HUES64 (cell line): Measurements from ENCODE around the gene ASPSCR1.

Source experiments
- H3K27ac ChIP-seq: 2 replicates; pipeline ENCODE4 v1.7.0; 2013; ENCODE audit warnings: low read depth, low read length, inconsistent platforms
- H3K27me3 ChIP-seq: 2 replicates; pipeline ENCODE4 v1.6.1; 2013; ENCODE audit warnings: mild to moderate bottlenecking, low read length; ENCODE audit not compliant: insufficient read depth
- H3K36me3 ChIP-seq: 2 replicates; pipeline ENCODE4 v1.6.1; 2013; ENCODE audit warnings: mild to moderate bottlenecking, low read length; ENCODE audit not compliant: insufficient read depth
- H3K4me1 ChIP-seq: 2 replicates; pipeline ENCODE4 v1.6.1; 2013; ENCODE audit warnings: mild to moderate bottlenecking, low read length, moderate library complexity; ENCODE audit not compliant: insufficient read depth
- H3K4me3 ChIP-seq: 2 replicates; pipeline ENCODE4 v1.5.1; 2013; ENCODE audit warnings: mild to moderate bottlenecking, low read length, moderate library complexity
- H3K9ac ChIP-seq: 2 replicates; pipeline ENCODE4 v1.6.1; 2013; ENCODE audit warnings: mild to moderate bottlenecking, low read depth, low read length
- H3K9me3 ChIP-seq: 2 replicates; pipeline ENCODE4 v1.6.1; 2013; ENCODE audit warnings: low read depth, low read length; ENCODE audit not compliant: insufficient read depth
- WGBS: fragments of 150-250, 120-280 bp; methylation state at CpG from one replicate; pipeline ENCODE4 v1.1.7; 2013; ENCODE audit warnings: missing lambda C conversion rate; 5-methylcytosine and 5-hydroxymethylcytosine counted together

Gene ASPSCR1

GRCh38 chr17:81992306-81993102, 15.1 kb downstream of the ASPSCR1 start:
- Histone ChIP-seq H3K36me3 (0 out of 2 replicates have a peak, but pooled peaks cover 5% of the 10 kb centered on the region), H3K9ac (peak overlapping the region; percentile 41), H3K4me3 (no peak overlapping the region), H3K9me3 (no peaks in the 10 kb centered on the region), H3K27ac (peak overlapping the region; percentile 70), H3K27me3 (no peaks in the 10 kb centered on the region), H3K4me1 (peaks cover 30% of the 10 kb centered on the region; the same call in 1 of the 2 replicates)
- 61% methylated on average over 31 of the region's 31 CpGs for WGBS

DNA sequence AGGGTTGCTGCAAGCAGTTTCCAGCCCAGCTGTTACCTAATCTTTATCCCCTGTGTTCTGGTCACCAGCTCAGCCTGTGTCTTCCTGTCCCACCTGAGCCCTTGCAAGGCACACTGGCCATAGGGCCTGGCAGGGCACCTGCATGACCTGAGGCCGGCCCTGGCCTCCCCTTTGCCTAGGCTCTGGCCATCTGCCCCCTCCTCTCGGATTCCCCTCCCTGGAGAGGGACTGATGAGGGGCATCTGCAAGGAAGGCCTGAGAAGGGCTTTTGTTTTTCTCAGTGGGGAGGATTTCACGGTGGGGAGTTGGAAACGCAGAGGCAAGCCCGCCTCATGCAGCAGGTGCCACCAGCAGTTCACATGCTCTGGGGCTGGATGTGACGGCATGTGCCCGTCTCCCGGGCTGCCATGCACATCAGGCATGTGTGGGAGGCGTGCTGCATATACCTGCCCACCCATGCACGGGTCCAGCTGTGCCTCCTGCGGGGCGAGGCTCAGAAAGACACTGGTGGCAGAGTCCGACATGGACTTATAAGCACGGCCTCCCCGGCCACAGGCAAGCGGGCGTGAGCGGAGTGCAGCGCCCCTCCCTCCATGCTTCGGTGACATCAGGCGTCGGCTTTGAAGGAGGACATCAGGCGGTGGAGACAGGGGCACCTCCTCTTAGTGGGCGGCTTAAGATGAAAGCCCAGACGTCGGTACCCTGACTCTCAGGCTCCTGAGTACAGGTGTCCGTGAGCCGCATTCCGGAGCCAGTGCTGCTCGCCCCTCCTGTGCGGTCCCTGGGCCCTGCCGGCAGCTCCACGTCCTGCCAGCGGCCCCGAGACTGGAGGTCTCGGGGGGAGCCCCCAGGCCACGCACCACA, 16.5 kb downstream of the ASPSCR1 start:
- no peak overlapping the region for H3K27ac ChIP-seq
- H3K36me3 ChIP-seq, result 0 out of 2 replicates have a peak, but pooled peaks cover 5% of the 10 kb centered on the region
- H3K9ac ChIP-seq, result no peak overlapping the region; the same call in 1 of the 2 replicates
- no peaks in the 10 kb centered on the region for H3K27me3 ChIP-seq
- no peak overlapping the region for H3K4me3 ChIP-seq
- H3K9me3 ChIP-seq, result no peaks in the 10 kb centered on the region
- WGBS, result 89% methylated on average over 37 of the region's 37 CpGs
- peaks cover 30% of the 10 kb centered on the region; the same call in 1 of the 2 replicates for H3K4me1 ChIP-seq

DNA sequence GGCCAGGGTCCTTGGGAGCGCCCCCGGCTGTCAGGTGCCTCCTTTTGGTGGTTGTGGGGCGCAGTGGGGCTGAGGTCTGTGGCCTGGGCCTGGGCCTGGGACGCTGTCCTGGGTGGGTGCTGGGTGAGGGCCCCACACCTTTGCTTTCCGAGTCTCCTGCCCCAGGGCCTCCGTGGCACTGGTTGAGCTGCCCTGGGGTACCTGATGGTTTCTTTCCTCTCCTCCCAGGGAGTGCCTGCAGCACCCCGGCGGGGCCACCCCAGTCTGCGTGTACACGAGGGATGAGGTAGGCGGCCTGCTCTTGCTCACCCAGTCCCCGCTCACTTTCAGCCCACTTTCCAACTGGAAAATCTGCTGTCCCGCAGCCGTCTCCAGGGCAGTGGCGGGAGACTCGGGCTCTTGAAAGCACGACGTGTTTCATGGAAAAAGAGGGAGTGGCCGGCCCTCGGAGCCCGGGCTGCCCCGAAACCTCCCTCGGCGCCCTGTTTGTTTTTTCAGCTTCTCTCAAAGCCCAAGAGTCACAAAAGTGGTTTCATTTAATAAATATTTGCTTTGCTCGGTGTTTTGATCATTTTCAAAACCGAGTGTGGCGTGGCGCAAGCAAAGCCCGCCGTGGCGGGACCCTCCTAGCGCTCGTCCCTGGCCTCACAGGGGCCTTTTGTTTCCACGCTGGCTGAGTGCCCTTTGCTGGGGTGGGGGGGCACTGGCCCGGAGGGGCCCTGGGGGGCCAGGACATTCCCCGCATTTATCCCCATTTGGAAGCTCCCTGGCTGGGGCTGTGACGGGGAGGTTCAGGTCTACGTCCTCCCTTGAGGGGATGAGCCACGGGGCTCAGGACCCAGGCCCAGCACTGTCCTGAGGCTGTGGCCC, 17.4 kb downstream of the ASPSCR1 start:
- Histone ChIP-seq H3K27ac (no peak overlapping the region), H3K36me3 (0 out of 2 replicates have a peak, but pooled peaks cover 5% of the 10 kb centered on the region), H3K9ac (no peak overlapping the region), H3K9me3 (no peaks in the 10 kb centered on the region), H3K4me1 (peaks cover 30% of the 10 kb centered on the region; the same call in 1 of the 2 replicates), H3K4me3 (no peak overlapping the region), H3K27me3 (no peaks in the 10 kb centered on the region)
- WGBS, result 94% methylated on average over 39 of the region's 39 CpGs

DNA sequence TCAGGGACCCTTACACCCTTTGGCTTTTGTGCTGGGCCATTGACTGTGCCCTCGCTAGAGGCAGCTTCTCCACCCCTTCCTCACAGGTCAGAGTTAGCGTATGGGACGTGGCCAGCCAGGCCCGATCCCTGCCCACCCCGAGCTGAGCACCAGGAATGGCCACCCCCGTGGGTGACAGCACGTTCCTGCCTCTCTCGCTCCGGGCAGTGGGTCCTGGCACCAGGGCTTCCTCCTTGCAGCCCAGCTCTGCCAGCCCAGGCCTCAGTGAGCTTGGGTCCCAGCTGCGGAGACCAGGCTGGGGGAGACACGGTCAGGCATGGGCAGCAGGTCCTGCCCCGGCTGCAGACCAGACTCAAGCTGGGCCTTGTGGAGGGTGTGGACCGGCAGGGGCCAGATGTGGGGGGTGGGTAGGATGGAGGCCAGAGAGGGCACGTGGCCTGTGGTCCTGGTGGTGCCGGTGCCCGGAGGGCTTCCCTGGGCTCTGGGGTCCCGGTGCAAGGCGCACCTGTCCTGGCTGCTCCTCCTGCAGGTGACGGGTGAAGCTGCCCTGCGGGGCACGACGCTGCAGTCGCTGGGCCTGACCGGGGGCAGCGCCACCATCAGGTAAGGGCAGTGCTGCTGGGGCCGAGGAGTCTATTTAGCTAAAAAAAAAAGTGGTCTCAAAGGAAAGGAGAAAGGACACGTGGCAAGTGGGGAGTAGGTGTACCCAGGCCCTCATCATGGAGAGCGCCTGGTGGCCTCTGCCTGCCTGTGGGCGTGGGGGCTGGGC, 18.2 kb downstream of the ASPSCR1 start:
- Histone ChIP-seq H3K9ac (no peak overlapping the region), H3K4me3 (no peak overlapping the region), H3K4me1 (peaks cover 27% of the 10 kb centered on the region; the same call in 1 of the 2 replicates), H3K9me3 (no peaks in the 10 kb centered on the region), H3K27ac (no peak overlapping the region), H3K36me3 (0 out of 2 replicates have a peak, but pooled peaks cover 5% of the 10 kb centered on the region), H3K27me3 (no peaks in the 10 kb centered on the region)
- WGBS, result 95% methylated on average over 29 of the region's 29 CpGs

DNA sequence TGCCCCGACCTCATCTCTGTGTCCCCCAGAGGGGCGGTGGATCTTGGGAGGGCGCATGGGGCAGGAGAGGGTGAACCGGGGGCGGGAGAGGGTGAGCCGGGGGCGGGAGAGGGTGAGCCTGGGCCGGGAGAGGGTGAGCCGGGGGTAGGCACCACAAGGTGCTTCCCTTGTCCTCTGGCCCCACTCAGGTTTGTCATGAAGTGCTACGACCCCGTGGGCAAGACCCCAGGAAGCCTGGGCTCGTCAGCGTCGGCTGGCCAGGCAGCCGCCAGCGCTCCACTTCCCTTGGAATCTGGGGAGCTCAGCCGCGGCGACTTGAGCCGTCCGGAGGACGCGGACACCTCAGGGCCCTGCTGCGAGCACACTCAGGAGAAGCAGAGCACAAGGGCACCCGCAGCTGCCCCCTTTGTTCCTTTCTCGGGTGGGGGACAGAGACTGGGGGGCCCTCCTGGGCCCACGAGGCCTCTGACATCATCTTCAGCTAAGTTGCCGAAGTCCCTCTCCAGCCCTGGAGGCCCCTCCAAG, 18.9 kb downstream of the ASPSCR1 start:
- Histone ChIP-seq H3K9me3 (no peaks in the 10 kb centered on the region), H3K27me3 (no peaks in the 10 kb centered on the region), H3K4me3 (no peak overlapping the region), H3K27ac (no peak overlapping the region), H3K9ac (no peak overlapping the region), H3K36me3 (0 out of 2 replicates have a peak, but pooled peaks cover 5% of the 10 kb centered on the region), H3K4me1 (peaks cover 22% of the 10 kb centered on the region; the same call in 1 of the 2 replicates)
- WGBS, result 94% methylated on average over 28 of the region's 28 CpGs

- Histone ChIP-seq H3K9me3 (no peaks in the 10 kb centered on the region), H3K4me3 (no peak overlapping the region), H3K9ac (no peak overlapping the region; the same call in 1 of the 2 replicates), H3K27ac (no peak overlapping the region), H3K4me1 (peaks cover 17% of the 10 kb centered on the region; the same call in 1 of the 2 replicates), H3K36me3 (0 out of 2 replicates have a peak, but pooled peaks cover 5% of the 10 kb centered on the region), H3K27me3 (no peaks in the 10 kb centered on the region)
- WGBS, result 95% methylated on average over 30 of the region's 30 CpGs
Observed at GRCh38 chr17:81996757-81997441, 19.5 kb downstream of the ASPSCR1 start.

GRCh38 chr17:81998212-81998611, 20.8 kb downstream of the ASPSCR1 start:
- H3K4me3 ChIP-seq, result no peak overlapping the region
- WGBS, result 95% methylated on average over 7 of the region's 7 CpGs
- no peak overlapping the region for H3K27ac ChIP-seq
- no peak overlapping the region for H3K9ac ChIP-seq
- H3K4me1 ChIP-seq, result peaks cover 6% of the 10 kb centered on the region; the same call in 1 of the 2 replicates
- 0 out of 2 replicates have a peak, but pooled peaks cover 5% of the 10 kb centered on the region for H3K36me3 ChIP-seq
- no peaks in the 10 kb centered on the region for H3K27me3 ChIP-seq
- no peaks in the 10 kb centered on the region for H3K9me3 ChIP-seq

DNA sequence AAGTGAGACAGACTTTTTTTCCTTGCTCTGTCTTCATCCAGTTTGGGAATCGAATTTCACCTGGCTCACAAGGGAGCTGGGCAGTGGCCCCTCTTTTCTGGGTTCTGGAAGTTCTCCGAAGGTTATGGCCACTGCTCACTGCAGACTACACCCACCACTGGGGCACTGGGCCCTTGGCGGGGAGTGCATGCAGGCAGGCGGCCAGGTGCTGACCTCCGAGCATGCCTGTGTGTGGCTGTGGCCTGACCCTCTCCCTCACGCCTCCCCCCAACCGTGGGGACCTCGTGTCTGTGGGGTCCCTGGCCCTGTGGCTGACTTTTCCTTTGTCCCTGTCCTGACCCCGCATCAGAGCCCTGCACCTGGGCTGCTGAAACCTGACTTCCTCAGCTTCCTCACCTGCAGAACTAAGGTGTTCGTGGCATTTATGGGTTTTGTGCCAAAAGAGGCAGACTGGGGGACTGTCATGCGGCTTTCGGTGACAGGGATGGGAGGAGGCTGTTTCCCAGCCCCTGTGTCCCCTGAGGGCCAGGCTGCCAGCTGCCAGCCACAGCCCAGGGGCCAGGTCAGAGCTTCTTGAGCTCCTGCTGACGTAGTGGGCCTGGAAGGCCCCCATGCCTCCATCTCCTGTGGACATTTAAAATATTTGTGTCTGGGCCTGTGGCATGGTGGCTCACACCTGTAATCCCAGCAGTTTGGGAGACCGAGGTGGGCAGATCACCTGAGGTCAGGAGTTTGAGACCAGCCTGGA, 21.4 kb downstream of the ASPSCR1 start:
- H3K4me3 ChIP-seq, result no peak overlapping the region
- H3K27ac ChIP-seq, result no peak overlapping the region
- peaks cover 3% of the 10 kb centered on the region; the same call in 1 of the 2 replicates for H3K4me1 ChIP-seq
- no peaks in the 10 kb centered on the region for H3K27me3 ChIP-seq
- H3K9me3 ChIP-seq, result no peaks in the 10 kb centered on the region
- 94% methylated on average over 14 of the region's 14 CpGs for WGBS
- no peak overlapping the region for H3K9ac ChIP-seq
- 0 out of 2 replicates have a peak, but pooled peaks cover 5% of the 10 kb centered on the region for H3K36me3 ChIP-seq

DNA sequence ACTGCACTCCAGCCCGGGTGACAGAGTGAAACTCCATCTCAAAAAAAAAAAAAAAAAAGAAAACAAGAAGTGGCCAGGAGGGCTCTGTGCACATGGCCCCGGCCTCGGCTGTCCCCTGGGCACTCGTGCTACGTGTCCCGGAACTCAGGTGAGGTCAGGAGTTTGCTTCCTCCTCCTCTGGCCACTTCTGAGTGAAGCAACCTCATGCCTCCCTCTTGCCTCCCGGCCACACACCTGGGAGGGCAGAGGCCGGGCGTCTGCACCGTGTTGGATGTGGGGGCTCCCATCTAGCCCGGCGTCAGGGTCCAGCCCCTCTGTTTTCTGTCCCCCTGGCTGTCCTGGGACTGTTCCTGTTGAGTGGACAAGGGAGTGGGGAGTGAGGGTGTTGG, 22.2 kb downstream of the ASPSCR1 start:
- Histone ChIP-seq H3K4me1 (no peaks in the 10 kb centered on the region; the same call in 1 of the 2 replicates), H3K9me3 (no peaks in the 10 kb centered on the region), H3K36me3 (0 out of 2 replicates have a peak, but pooled peaks cover 5% of the 10 kb centered on the region), H3K27ac (no peak overlapping the region), H3K27me3 (no peaks in the 10 kb centered on the region), H3K4me3 (no peak overlapping the region), H3K9ac (no peak overlapping the region)
- WGBS, result 98% methylated on average over 12 of the region's 12 CpGs
